WI38 (cell line): Measurements from ENCODE around the gene PGBD1.

Experiments used
- H3K4me3 ChIP-seq: 2 replicates; pipeline ENCODE4 v1.5.1; 2011; ENCODE audit warnings: low read depth, mild to moderate bottlenecking, control low read depth, low read length
- CTCF ChIP-seq: IDR thresholded peaks from 2 replicates; pipeline ENCODE4 v1.5.1; 2012; ENCODE audit warnings: low read depth, mild to moderate bottlenecking, control low read depth, low read length

PGBD1 gene

GRCh38 chr6:28248916-28249315 lies 32.5 kb upstream of the PGBD1 start:
- no peak for TF ChIP-seq CTCF
- H3K4me3 ChIP-seq, result no peak overlapping the region

GRCh38 chr6:28250747-28251146 lies 30.6 kb upstream of the PGBD1 start:
- TF ChIP-seq CTCF, result no peak
- H3K4me3 ChIP-seq, result peak overlapping the region; percentile 90

GRCh38 chr6:28251661-28252008 lies 29.7 kb upstream of the PGBD1 start:
- H3K4me3 ChIP-seq, result peak overlapping the region; percentile 90
- no peak for TF ChIP-seq CTCF

DNA sequence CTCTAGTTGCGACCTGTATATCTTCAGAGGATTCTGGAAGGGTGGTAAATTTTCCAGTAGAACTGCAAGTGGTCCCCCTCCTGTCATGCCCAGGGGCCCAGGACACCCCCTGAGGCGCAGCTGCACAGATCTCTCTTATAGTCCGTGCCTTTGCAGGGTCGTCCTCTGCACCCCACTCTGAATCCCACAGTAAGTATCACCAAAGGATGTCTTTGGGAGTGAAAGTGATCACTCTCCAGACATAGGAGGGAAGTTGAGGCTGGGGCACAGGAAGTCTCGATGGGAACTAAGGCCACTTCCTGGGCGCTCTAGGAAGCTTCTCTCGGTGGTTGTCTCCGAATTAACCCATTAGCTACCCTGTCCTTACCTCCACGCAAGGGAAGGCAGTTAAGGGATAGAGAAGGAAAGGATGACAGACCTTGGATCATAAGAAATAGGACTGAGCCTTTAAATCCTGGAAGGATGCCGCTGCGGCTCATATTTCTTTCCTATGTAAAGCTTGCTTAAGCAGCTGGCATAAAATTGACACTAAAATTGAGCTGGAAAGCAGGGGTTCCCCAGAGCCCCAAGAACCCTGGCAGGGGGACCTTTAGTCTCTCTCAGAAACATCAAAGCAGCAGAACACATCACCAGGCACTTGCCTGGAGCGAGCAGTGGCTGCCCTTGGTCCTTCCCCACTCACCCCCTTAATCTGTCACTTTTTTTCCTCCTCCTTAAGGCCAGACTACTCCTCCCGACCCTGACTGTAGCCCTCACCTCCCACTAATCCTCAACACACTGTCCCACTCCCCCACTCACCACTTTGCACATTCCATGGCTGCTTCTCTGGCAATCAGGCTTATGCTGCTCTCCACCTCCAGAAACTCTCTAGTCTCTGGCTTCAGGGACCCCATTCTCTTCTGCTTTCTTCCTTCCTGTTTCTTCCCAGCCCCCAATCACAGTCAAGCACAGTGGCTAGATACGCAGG lies 29.1 kb upstream of the PGBD1 start, which contains the start of gene ZKSCAN4:
ZKSCAN4 (minus strand) TSS at position 261 of the 967 bp plus-strand sequence. CDS start 289 bp downstream, outside the sequence.
- no peak for TF ChIP-seq CTCF
- peak within 1 kb of the TSS; percentile 90 for H3K4me3 ChIP-seq

- TF ChIP-seq CTCF, result no peak
- H3K4me3 ChIP-seq, result no peak overlapping the region
These were observed 27.3 kb upstream of the PGBD1 start for GRCh38 chr6:28254121-28254519.

- no peak overlapping the region for H3K4me3 ChIP-seq
- no peak for TF ChIP-seq CTCF
These were observed 24.3 kb upstream of the PGBD1 start for GRCh38 chr6:28257042-28257441.
